ENCODE results near the gene TNXB. TPM values are rescaled to one million over a fixed set of nuclear protein-coding genes. Genes with fewer than 3 reads are reported as not detected.

Gene TNXB, protein sequence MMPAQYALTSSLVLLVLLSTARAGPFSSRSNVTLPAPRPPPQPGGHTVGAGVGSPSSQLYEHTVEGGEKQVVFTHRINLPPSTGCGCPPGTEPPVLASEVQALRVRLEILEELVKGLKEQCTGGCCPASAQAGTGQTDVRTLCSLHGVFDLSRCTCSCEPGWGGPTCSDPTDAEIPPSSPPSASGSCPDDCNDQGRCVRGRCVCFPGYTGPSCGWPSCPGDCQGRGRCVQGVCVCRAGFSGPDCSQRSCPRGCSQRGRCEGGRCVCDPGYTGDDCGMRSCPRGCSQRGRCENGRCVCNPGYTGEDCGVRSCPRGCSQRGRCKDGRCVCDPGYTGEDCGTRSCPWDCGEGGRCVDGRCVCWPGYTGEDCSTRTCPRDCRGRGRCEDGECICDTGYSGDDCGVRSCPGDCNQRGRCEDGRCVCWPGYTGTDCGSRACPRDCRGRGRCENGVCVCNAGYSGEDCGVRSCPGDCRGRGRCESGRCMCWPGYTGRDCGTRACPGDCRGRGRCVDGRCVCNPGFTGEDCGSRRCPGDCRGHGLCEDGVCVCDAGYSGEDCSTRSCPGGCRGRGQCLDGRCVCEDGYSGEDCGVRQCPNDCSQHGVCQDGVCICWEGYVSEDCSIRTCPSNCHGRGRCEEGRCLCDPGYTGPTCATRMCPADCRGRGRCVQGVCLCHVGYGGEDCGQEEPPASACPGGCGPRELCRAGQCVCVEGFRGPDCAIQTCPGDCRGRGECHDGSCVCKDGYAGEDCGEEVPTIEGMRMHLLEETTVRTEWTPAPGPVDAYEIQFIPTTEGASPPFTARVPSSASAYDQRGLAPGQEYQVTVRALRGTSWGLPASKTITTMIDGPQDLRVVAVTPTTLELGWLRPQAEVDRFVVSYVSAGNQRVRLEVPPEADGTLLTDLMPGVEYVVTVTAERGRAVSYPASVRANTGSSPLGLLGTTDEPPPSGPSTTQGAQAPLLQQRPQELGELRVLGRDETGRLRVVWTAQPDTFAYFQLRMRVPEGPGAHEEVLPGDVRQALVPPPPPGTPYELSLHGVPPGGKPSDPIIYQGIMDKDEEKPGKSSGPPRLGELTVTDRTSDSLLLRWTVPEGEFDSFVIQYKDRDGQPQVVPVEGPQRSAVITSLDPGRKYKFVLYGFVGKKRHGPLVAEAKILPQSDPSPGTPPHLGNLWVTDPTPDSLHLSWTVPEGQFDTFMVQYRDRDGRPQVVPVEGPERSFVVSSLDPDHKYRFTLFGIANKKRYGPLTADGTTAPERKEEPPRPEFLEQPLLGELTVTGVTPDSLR (N-terminal part only)
- 10 to 100 TPM in 4 of 5 donors, 1 to 10 TPM in 1; 9.0 to 24.8 (median 11.6) TPM for polyA plus RNA-seq (ENCODE audit: insufficient read depth in 1 of 5, insufficient read length in 5 of 5, low replicate concordance in 1 of 5)
- long read RNA-seq, donor 1, partial matches to known transcripts, result 0 of 1 reads
- long read RNA-seq, donor 1, other reads (novel, unspliced or antisense), result 0 of 1 reads
- long read RNA-seq, donor 2, result 0 reads
- long read RNA-seq, donor 3, result 0 reads
- long read RNA-seq, donor 4, result 0 reads
- long read RNA-seq, donor 5, partial matches to known transcripts, result 50 of 168 reads
- long read RNA-seq, donor 5, other reads (novel, unspliced or antisense), result 117 of 168 reads
- long read RNA-seq, donor 6, result 0 reads
- long read RNA-seq, donor 7, result 0 reads
- long read RNA-seq, donor 8, result 0 reads

DNA sequence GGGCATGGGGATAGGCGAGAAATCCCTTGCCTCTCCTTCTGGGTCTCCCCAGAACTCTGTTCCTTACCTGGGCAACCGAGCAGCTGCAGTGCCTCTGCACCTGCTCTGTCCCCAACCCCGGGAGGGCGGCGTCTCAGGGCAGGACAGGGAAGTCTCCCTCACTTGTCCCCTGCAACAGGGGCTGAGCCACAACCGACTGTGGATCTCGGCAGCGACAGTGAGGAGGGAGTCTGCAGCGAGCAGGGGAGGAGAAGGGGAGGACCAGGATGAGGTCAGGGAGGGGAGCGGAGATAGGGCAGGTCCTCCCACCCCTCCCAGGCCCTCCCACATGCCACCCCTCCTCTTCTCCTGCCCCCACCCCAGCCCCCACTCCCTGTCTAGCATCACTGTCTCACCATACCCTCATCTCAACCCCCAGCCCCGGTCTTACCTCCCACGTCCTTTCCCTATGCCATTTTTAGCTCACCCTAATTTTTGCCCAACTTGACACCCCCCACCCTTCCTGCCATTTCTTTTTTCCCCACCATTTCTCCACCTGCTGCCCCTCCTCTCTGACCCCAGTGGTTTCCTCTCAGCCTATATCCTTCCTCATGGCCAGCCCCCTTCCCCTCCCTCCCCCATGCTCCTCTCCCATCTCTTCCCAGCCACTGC lies at the start of gene TNXB:
TSS of gene TNXB (minus strand) at position 225 of the 651 bp plus-strand sequence. CDS start 11,140 bp downstream, outside the sequence.
- DNase-seq, result no peak

DNA sequence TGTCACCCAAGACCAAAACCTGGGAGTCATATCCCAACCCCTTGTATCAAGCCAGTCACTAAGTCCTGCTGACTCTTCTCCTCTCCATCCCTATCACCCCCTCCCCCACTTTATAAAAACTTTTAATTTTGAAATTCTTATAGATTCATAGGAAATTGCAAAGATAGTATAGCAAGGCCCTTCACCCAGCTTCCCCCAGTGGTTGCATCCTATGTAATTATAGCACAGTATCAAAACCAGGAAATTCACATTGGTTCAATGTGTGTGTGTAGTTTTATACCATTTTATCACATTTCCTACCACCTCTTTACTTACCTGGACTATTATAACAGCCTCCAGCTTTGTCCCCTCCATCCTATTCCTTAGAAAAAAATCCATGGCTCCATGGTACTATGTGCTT lies 48.9 kb upstream of the TNXB start:
- DNase-seq, result no peak

DNA sequence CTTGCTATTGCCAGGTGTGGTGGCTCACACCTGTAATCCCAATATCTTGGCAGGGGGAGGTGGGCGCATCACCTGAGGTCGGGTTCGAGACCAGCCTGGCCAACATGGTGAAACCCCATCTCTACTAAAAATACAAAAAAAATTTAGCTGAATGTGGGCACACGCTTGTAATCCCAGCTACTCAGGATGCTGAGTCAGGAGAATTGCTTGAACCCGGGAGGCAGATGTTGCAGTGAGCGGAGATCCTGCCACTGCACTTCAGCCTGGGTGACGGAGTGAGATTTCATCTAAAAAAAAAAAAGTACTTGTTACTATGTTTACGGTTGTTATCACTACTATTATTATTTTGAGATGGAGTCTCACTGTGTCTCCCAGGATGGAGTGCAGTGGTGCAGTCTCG lies 47.8 kb upstream of the TNXB start:
- DNase-seq, result no peak

DNA sequence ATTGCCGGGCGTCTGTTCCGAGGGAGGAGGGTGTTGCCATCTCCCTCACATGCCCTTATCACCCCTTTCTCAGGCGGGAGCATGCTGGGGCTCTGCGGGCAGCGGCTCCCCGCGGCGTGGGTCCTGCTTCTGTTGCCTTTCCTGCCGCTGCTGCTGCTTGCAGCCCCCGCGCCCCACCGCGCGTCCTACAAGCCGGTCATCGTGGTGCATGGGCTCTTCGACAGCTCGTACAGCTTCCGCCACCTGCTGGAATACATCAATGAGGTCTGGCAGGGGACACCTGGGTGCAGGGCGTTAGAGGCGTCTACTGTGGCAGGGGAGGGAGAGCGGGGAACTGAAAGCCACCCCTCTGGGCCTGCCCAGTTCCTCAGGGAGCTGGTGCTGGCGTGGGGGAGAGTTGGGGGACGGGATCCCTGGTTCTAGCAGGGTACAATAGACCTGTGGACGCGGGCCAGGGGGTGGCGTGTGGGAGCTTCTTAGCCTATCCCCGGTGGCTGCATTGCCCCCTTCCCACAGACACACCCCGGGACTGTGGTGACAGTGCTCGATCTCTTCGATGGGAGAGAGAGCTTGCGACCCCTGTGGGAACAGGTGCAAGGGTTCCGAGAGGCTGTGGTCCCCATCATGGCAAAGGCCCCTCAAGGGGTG lies 45.5 kb upstream of the TNXB start:
- DNase-seq, result no peak

DNA sequence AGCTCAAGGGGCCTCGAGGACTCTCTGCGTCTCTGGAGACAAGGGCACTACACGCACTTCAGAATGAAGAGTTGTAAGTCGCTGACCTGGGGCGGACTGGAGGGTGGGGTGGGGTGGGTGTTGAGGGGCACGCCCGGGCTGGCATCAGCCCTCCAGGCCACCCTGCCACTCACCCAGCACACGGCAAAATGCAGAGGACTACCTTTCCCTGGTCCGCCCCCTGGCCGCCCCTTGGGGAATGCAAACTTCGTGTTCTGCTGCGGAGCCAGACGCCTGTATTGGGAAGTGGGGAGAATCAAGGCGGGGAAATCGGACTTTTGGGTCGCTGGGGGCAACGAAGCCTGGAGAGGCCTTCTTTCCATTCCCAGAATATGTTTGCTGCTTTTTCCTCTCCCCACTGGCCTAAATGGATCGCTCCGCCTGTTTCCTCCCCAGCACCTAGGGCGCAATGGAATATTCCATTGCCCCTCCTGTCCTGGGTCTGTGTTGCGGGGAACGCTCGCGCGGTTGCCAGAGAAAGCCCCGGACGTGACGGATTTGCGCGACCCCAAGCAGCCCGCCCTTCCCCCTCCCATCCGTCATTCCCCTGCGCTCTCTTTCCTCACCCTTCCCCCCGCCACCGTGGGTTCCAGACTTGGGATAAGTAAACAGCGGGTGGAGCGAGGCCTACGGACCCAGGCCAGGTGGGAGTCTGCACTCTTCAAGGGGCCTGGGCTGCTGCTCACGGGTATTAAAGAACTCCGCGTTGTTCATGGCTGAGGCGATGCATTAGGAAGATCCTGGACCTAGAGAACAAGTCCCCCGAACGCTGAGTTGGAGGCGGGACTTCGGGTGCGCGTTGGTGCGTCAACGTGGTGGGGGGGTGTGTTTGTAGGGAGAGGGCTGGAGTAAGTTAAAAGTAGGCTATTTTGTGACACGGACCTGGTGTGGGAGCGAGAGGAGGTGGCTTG lies 44.7 kb upstream of the TNXB start, which contains the start of gene PPT2:
TSS of gene PPT2 (plus strand) at position 578 of the 950 bp plus-strand sequence. CDS start 454 bp downstream, outside the sequence.
- peak; percentile 94 to 95 for DNase-seq

DNA sequence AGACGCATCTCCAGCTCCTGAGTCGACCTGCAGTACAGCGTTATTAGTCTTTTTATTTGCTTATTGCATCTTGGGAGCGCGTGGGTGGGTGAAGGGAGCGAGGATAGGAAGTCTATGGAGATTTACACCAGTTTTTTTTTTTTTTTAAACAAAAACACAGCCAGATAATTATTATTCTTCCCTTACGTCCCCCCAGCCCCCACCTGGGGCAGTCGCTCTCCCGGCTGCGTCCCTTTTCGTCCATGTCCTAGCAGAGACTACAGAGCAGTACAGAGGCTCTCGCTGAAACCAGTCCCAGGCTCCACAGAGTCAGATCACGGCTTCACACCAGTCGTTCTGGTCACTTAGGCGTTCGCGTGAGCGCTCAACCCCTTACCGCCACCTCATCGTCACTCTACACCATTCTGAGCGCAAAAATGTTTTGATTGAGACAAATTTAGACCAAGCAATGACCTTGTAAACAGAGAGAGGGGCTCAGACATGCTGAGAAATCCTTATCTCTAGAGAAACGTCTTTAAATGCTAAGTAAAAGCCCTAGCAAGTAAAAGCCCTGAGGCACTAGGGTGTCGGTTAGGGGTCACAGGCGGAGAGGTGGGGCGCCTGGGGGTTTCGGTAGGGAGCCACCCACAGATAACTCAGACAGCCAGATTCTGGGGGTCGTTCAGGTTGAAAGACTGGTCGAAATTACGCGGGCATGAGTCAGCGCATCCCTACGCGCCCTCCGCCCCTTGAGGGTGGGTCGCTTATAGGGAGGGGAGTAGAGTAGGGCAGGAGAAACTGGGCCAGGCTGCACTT lies 43.8 kb upstream of the TNXB start:
- DNase-seq, result no peak

DNA sequence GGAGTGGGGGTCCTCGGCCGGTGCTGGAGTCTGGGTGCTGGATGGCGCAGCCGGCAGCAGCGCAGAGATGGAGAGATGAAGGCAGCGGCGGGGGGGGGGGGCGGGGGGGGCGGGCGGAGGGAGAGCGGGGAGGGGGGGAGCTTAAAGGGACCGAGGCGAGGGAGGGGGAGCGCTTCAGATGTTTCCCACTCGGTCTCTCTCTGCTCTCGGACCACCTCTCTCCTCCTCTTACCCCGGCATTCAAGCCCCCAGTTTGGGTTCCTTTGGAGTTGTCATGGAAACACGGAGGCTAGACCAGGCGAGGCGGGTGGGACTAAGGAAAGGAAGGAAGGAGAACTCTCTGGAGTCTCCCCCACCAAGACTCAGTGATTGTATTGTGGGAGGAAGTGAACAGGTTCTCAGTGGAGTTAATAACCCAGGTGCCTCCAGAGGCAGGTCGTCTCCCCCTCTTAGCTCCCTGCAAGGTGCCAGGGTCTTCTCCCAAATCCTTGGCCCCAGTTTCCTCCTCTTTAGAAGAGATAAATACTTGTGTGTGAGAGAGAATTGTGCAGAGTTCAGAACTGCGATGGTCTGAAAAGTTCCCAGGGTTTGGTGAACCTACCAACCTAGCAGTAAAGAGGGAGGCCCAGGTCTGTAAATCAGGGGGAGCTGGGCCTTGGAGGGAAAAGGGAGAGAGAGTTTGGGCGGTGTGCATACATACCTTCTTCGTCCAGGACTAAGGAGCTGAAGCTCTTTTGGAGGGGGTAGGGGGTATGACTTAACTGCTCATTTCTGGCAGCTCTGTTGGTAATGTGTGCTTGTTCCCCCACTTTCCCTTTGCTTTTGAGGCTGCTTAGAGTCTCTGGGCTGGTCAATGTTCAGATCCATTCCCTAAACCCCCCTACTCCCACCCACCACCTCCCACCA lies 43.0 kb upstream of the TNXB start, which contains the start of gene PRRT1:
TSS of gene PRRT1 (minus strand) at position 77 of the 906 bp plus-strand sequence. CDS start 112 bp downstream, outside the sequence.
- no peak for DNase-seq

DNA sequence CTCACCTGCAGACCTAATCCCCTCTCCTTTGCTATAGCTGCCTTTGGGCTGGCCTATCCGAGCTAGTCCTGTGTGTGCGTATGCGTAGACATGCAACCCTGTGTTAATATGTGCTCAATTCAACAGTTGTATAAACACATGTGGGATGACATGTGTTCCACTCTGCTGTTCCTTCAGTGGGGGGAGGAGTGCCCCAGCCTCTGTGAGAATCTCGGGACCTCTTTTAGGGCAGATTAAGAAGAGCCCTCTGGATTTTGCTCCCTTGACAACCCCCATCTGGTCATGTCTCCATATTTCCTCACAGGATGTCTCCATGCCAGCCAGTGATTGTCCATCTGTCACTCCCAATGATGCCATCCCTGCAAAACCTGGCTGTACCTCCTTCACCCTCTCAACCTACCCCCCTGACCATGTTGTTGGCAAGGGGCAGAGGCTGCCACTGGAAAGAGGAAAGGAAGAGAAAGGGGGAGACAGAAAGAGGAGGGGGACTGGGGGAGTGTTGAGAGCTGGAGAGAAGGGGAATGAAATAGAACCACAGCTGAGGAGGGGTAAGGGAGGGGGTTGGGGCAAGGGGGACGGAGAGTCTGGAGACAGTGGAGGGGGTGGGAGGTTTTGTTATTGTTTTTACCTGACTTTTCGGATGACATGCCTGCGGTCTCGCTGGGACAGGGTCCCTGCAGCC lies 42.2 kb upstream of the TNXB start:
- DNase-seq, result no peak

DNA sequence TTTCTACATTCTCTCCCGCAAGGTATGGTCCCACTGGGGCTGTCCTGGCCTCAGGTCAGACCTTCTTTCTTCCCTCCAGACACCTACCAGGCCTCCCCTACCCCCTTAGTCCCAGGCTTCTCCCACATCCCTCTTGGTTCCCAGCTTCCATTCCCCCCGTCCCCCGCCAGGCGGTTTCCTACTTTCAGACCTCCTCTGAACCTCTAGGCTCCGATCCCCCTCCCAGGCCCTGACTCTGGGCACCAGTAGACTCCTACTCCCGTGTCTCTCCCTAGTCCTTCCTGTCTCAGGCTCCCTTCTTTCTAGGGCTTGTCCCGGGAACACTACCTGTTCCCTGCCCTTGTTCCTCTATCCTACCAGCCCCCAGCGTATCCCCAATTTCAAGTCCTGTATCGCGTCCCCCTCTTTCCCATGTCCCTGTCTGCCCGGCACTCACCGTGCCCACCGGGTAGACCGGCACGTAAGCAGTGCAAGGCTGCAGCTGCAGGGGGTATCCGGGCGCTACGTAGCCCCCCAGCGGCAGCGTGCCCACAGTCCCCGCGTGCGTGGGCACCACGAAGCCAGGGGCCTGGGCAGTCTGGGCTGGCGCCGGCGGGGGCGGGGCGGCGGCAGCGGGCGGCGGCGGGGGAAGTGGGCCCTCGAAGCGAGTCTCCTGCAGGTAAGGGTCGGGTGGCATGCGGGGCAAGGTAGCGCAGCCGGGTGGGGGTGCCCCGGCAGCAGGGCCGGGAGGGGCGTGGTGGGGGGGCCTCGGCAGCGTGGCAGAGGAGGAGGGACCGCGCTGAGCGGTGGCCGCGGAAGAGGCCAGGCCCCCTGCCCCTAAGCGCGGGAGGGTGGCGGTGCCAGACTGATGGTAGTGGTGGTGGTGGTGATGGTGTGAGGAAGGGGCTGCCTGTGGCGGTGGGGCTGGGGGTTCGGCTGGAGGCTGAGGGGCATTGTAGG lies 41.1 kb upstream of the TNXB start:
- no peak for DNase-seq

DNA sequence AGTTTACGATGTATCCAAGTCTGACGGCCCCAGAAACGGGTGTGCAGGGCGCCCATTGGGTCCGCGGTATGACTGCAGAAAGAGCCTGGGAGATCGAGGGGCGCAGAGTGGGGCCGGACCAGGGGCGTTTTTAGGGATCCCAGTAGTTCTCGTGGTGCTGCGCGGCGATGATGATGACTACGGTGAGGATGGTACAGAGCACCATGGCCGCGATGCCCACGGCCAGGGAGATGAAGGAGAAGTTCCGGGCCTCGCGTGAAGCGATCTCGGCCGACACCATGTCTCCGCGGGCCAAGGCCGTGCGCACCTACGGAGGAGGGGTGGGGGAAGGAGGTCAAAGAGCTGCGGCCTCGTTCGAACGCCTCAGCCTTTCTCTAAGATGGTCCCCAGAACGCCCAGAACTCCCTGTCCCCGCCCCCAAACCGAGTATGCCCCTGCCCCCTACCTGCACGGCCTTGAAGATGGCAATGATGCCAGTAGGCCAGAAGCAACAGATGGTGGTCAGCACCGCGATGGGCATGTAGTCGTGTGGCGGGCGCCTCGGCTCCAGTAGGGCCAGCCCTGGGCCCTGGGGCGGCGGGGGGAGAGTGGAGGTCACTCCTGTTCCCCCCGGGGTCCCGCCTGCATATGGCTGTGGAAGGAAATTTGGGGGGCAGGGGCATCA lies 40.1 kb upstream of the TNXB start:
- no peak for DNase-seq

DNA sequence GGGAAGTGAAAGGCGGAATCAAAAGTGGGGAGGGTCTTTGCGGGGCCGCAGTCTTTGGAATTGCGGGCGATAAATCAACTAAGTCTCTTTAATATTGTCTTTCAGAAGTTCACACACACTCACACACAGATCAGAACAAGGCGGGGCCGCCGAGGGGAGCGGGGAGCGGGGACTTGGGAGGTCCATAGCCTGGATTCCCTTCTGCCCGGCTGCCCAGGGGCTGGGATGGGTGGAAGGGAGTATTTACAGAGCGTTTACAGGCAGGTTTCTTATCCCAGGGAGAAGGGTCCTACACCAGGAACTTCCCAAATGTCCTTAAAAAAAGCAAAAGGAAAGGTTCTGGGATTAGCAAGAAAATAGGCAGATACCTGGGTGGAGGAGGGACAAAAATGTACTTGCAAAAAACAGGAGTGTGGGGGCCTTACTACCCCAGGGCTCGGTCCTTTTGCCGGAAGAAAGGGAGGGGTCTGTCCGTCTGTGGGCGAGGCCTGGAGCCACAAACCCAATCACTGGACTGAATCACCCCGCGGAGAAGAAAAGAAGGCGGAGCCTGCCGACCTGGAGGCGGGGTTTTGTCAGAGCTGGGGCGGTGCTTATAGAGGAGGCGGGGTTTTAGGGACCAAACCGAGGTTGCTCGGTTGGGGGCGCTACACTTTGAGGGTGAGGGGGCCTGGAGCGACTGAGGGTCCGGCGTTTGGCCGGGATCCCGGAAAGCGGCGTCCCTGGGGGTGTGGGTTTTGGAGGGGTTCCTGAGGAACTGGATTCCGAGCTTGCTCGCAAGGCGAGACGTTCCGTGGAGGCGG lies 39.4 kb upstream of the TNXB start:
- DNase-seq, result no peak

DNA sequence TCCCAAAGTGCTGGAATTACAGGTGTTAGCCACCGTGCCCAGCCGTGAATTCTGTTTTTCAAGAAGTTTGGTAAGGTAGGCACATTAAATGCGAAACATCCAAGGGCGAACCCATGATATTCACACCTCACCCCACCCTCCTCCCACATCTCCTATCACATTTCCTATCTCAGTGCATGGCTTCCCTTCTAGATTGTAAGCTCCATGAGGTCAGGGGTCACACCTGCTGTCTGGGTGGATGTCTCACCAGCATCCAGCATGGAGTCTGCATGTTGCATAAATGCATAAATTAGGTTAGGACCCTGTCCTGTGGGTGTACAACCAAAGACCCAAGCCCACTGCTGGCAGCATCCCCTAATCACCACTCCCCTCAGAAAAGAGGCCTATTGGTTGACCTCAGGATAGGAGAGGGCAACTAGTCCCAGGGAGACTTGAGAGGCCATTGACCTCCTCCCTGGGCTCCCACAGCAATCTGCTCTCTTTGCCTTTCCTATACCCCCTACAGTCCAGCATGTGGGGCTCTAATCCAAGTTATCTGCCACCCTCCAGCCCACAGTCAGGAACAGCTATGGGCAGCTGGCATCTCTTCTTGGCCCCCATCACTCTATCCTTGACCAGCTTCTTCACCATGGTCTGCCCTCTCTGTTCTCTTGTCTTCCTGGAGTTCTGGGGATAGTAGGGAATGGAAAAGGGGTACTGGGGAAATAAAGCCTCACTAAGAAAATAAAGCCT lies 38.4 kb upstream of the TNXB start:
- DNase-seq, result no peak

DNA sequence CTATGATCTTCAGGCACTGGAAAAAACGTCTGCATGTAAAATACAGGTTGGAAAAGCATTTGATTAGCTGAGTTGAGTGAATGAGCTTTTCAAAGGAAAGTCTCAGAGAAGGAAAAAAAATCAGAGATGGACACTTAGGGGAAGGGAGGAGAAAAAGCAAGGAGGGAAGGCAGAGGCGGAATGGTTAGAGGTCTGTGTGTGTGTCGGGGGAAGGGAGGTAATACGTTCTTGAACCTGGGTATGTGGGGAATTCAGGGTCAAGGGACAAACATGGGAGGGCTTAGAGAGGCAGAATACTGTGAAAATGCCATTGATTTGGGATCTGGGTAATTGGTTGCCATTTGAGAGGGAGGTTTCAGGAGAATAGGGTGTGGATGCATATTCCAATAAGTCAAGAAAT lies 37.5 kb upstream of the TNXB start:
- DNase-seq, result no peak
